NT2/D1 (cell line): ENCODE measurements around the gene OR5T3.

Experiments used
- SUZ12 ChIP-seq: IDR thresholded peaks from 2 replicates; pipeline ENCODE4 v1.6.1; 2011; ENCODE audit not compliant: insufficient read length, insufficient read depth; ENCODE audit errors: extremely low read depth
- YY1 ChIP-seq: IDR thresholded peaks from 2 replicates; pipeline ENCODE4 v1.6.1; 2011; ENCODE audit not compliant: insufficient read length, insufficient read depth

DNA sequence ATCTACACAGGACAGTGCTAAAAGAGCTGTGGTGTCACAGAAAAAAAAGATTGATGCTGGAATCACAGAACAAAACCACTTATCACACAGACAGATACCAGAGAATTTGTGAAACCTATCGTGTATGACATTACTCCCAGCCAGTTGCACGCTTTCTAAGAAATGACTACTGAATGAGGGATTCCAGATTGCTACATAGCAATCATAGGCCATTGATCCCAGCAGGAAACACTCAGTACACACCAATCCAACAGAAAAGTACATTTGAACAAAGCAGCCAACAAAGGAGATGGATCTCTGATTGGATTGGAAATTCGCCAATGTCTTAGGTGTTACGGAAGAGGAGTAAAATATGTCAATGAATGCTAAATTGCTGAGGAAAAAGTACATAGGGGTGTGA lies 44.8 kb downstream of the OR5T3 start:
- TF ChIP-seq YY1: no peak
- no peak for TF ChIP-seq SUZ12
